ENCODE data around the gene GPR15LG.

The GPR15LG gene

GRCh38 chr10:84201244-84201606, 27.6 kb downstream of the GPR15LG start:
- TF ChIP-seq TOX (CRISPR knock-in tag; IDR thresholded peaks at IDR 0.05; ENCODE audit: borderline replicate concordance): no peak
- no peak for TF ChIP-seq OSR1 (CRISPR knock-in tag; IDR thresholded peaks at IDR 0.05)
- TF ChIP-seq TCF4 (CRISPR knock-in tag; IDR thresholded peaks at IDR 0.05; ENCODE audit: borderline replicate concordance): no peak
- TF ChIP-seq ZC3H10 (CRISPR knock-in tag; IDR thresholded peaks at IDR 0.05): no peak
- no peak for TF ChIP-seq ZFP30 (CRISPR knock-in tag; IDR thresholded peaks at IDR 0.05)
- ATAC-seq: no peak

- ATAC-seq: no peak
- TF ChIP-seq, protein P1, sequence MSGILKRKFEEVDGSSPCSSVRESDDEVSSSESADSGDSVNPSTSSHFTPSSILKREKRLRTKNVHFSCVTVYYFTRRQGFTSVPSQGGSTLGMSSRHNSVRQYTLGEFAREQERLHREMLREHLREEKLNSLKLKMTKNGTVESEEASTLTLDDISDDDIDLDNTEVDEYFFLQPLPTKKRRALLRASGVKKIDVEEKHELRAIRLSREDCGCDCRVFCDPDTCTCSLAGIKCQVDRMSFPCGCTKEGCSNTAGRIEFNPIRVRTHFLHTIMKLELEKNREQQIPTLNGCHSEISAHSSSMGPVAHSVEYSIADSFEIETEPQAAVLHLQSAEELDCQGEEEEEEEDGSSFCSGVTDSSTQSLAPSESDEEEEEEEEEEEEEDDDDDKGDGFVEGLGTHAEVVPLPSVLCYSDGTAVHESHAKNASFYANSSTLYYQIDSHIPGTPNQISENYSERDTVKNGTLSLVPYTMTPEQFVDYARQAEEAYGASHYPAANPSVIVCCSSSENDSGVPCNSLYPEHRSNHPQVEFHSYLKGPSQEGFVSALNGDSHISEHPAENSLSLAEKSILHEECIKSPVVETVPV (CRISPR knock-in tag; IDR thresholded peaks at IDR 0.05): no peak
- no peak for TF ChIP-seq BACH2 (CRISPR knock-in tag; IDR thresholded peaks at IDR 0.05; ENCODE audit: borderline replicate concordance)
- TF ChIP-seq TSHZ2 (CRISPR knock-in tag; IDR thresholded peaks at IDR 0.05): no peak
- TF ChIP-seq ZFP30 (CRISPR knock-in tag; IDR thresholded peaks at IDR 0.05): no peak
- TF ChIP-seq SNAI2 (CRISPR knock-in tag; IDR thresholded peaks at IDR 0.05): no peak
- TF ChIP-seq, protein P2, sequence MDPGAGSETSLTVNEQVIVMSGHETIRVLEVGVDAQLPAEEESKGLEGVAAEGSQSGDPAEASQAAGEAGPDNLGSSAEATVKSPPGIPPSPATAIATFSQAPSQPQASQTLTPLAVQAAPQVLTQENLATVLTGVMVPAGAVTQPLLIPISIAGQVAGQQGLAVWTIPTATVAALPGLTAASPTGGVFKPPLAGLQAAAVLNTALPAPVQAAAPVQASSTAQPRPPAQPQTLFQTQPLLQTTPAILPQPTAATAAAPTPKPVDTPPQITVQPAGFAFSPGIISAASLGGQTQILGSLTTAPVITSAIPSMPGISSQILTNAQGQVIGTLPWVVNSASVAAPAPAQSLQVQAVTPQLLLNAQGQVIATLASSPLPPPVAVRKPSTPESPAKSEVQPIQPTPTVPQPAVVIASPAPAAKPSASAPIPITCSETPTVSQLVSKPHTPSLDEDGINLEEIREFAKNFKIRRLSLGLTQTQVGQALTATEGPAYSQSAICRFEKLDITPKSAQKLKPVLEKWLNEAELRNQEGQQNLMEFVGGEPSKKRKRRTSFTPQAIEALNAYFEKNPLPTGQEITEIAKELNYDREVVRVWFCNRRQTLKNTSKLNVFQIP (CRISPR knock-in tag; IDR thresholded peaks at IDR 0.05; ENCODE audit: borderline replicate concordance, low read depth): no peak
- TF ChIP-seq, protein P3, sequence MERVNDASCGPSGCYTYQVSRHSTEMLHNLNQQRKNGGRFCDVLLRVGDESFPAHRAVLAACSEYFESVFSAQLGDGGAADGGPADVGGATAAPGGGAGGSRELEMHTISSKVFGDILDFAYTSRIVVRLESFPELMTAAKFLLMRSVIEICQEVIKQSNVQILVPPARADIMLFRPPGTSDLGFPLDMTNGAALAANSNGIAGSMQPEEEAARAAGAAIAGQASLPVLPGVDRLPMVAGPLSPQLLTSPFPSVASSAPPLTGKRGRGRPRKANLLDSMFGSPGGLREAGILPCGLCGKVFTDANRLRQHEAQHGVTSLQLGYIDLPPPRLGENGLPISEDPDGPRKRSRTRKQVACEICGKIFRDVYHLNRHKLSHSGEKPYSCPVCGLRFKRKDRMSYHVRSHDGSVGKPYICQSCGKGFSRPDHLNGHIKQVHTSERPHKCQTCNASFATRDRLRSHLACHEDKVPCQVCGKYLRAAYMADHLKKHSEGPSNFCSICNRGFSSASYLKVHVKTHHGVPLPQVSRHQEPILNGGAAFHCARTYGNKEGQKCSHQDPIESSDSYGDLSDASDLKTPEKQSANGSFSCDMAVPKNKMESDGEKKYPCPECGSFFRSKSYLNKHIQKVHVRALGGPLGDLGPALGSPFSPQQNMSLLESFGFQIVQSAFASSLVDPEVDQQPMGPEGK (CRISPR knock-in tag; IDR thresholded peaks at IDR 0.05; ENCODE audit: borderline replicate concordance): no peak
- TF ChIP-seq ZNF70 (CRISPR knock-in tag; IDR thresholded peaks at IDR 0.05): no peak
- no peak for TF ChIP-seq ZNF8 (CRISPR knock-in tag; IDR thresholded peaks at IDR 0.05)
- TF ChIP-seq RARB (CRISPR knock-in tag; IDR thresholded peaks at IDR 0.05): no peak
- no peak for TF ChIP-seq ZFP3 (CRISPR knock-in tag; IDR thresholded peaks at IDR 0.05)
- TF ChIP-seq ESRRG (CRISPR knock-in tag; IDR thresholded peaks at IDR 0.05): no peak
- no peak for TF ChIP-seq OSR1 (CRISPR knock-in tag; IDR thresholded peaks at IDR 0.05)
Measured at GRCh38 chr10:84201682-84202081, 28.1 kb downstream of the GPR15LG start.

- ATAC-seq: no peak
Measured at GRCh38 chr10:84202349-84202748, 28.7 kb downstream of the GPR15LG start.

GRCh38 chr10:84204122-84204521, 30.5 kb downstream of the GPR15LG start:
- ATAC-seq: peak; percentile 51; the same call in 2 of the 3 replicates
- TF ChIP-seq OSR1 (CRISPR knock-in tag; IDR thresholded peaks at IDR 0.05): no peak
- no peak for TF ChIP-seq ARNTL (CRISPR knock-in tag; IDR thresholded peaks at IDR 0.05; ENCODE audit: borderline replicate concordance, low read depth)
- no peak for TF ChIP-seq SNAI2 (CRISPR knock-in tag; IDR thresholded peaks at IDR 0.05)
- TF ChIP-seq, protein P2 (CRISPR knock-in tag; IDR thresholded peaks at IDR 0.05; ENCODE audit: borderline replicate concordance, low read depth): no peak
- TF ChIP-seq, protein P1 (CRISPR knock-in tag; IDR thresholded peaks at IDR 0.05): no peak
- no peak for TF ChIP-seq ESRRG (CRISPR knock-in tag; IDR thresholded peaks at IDR 0.05)
- TF ChIP-seq, protein P3 (CRISPR knock-in tag; IDR thresholded peaks at IDR 0.05; ENCODE audit: borderline replicate concordance): no peak
- TF ChIP-seq RARB (CRISPR knock-in tag; IDR thresholded peaks at IDR 0.05): no peak

More at GRCh38 chr10:84202349-84202748, 28.7 kb downstream of the GPR15LG start:
- no peak for TF ChIP-seq GLIS3 (CRISPR knock-in tag; IDR thresholded peaks at IDR 0.05)
- no peak for TF ChIP-seq ZNF70 (CRISPR knock-in tag; IDR thresholded peaks at IDR 0.05)

Data from SK-N-SH treated with all-trans-retinoic acid at 6 μM for 48 hours (cell line).